B cell (primary cell): ENCODE results near the gene ZNF575. TPM values are rescaled to one million over a fixed set of nuclear protein-coding genes. Genes with fewer than 3 reads are reported as not detected.
A peak's percentile ranks its signal among the peaks of the same experiment; 100 is the strongest.

Source experiments
- ATAC-seq: fragments of 200-7000 bp; cut with Tn5 transposase; one replicate; pipeline ENCODE4 v1.10.0; 2021; ENCODE audit warnings: low read depth, mild to moderate bottlenecking, moderate number of reproducible peaks, moderate library complexity
- CTCF ChIA-PET: fragments of 350-600 bp; sonication (Branson Sonifier 250); formaldehyde crosslinking; loops from one replicate; lab custom pipeline; 2021; ENCODE audit warnings: antibody characterized with exemption, inconsistent platforms; lab: Charles Lee
- POLR2A ChIA-PET: fragments of 350-600 bp; sonication (Branson Sonifier 250); formaldehyde crosslinking; loops from one replicate; lab custom pipeline; 2021; ENCODE audit warnings: antibody characterized with exemption; lab: Charles Lee
- DNase-seq: peaks from one replicate; pipeline ENCODE4 v3.0.0; 2013
- H2AFZ ChIP-seq: 2 replicates; pipeline ENCODE4 v1.6.1; 2012; ENCODE audit warnings: mild to moderate bottlenecking, low read depth, low read length; ENCODE audit not compliant: insufficient read depth, poor library complexity, severe bottlenecking
- H3K27ac ChIP-seq, 2 donors: 1 replicate in 1 of 2; 2 replicates in 1 of 2; pipeline ENCODE4 v1.5.1; 2012 to 2013; ENCODE audit warnings: low read length in 2 of 2, mild to moderate bottlenecking in 2 of 2, moderate library complexity in 1 of 2
- H3K27me3 ChIP-seq, 4 experiments: fragments of 200-600 bp in 1 of 4; sonication (generic) in 1 of 4; replicated peaks in 1 of 4; 1 replicate in 2 of 4; 2 replicates in 2 of 4; pipeline versions ENCODE4 v1.6.1 to v1.7.0; 2013 to 2016; ENCODE audit warnings: low read length in 3 of 4, mild to moderate bottlenecking in 2 of 4, mixed read lengths in 1 of 4, moderate library complexity in 1 of 4; ENCODE audit not compliant: insufficient read depth in 4 of 4, control insufficient read depth in 3 of 4; ENCODE audit errors: control extremely low read depth in 1 of 4
- H3K36me3 ChIP-seq, 2 experiments: replicated peaks in 1 of 2; 1 replicate in 1 of 2; 2 replicates in 1 of 2; pipeline versions ENCODE4 v1.6.1 to v1.7.1; 2013; ENCODE audit warnings: low read length in 1 of 2; ENCODE audit not compliant: insufficient read depth in 2 of 2, control insufficient read depth in 1 of 2; ENCODE audit errors: control extremely low read depth in 1 of 2, extremely low read depth in 1 of 2
- H3K4me1 ChIP-seq, 2 donors: fragments of 200-600 bp in 1 of 2; sonication (generic) in 1 of 2; 1 replicate in 1 of 2; 2 replicates in 1 of 2; pipeline versions ENCODE4 v1.5.1 to v1.6.1; 2013 to 2017; ENCODE audit warnings: low read length in 2 of 2; ENCODE audit not compliant: control insufficient read depth in 2 of 2, insufficient read depth in 2 of 2
- H3K4me2 ChIP-seq: replicated peaks from 2 replicates; pipeline ENCODE3; 2012; ENCODE audit warnings: mild to moderate bottlenecking, low read depth, low read length; ENCODE audit not compliant: poor library complexity, severe bottlenecking
- H3K4me3 ChIP-seq, 5 experiments: fragments of 200-600 bp in 1 of 5; sonication (generic) in 1 of 5; 1 replicate in 3 of 5; 2 replicates in 2 of 5; pipeline versions ENCODE4 v1.5.1 to v1.7.0; 2011 to 2016; ENCODE audit warnings: low read length in 4 of 5, mild to moderate bottlenecking in 4 of 5, low read depth in 2 of 5, control low read depth in 1 of 5, moderate library complexity in 1 of 5; ENCODE audit not compliant: insufficient read depth in 1 of 5; ENCODE audit errors: control extremely low read depth in 1 of 5, extremely low read depth in 1 of 5
- H3K79me2 ChIP-seq: fragments of 200-600 bp; sonication (generic); one replicate; pipeline ENCODE4 v1.6.0; 2016; ENCODE audit warnings: low read length; ENCODE audit not compliant: control insufficient read depth, insufficient read depth
- H3K9ac ChIP-seq: fragments of 200-600 bp; sonication (generic); 2 replicates; pipeline ENCODE4 v1.6.1; 2017; ENCODE audit warnings: mild to moderate bottlenecking, low read length, moderate library complexity
- H3K9me3 ChIP-seq, 3 donors: one replicate each; pipeline versions ENCODE4 v1.6.1 to v1.7.1; 2013; ENCODE audit warnings: low read length in 2 of 3; ENCODE audit not compliant: control insufficient read depth in 2 of 3, insufficient read depth in 1 of 3; ENCODE audit errors: control extremely low read depth in 1 of 3
- H4K20me1 ChIP-seq: 2 replicates; pipeline ENCODE4 v1.6.0; 2012; ENCODE audit warnings: mild to moderate bottlenecking, low read length; ENCODE audit not compliant: insufficient read depth, control insufficient read depth, poor library complexity, severe bottlenecking
- H3K27ac Mint-ChIP-seq: one replicate; pipeline ENCODE4 v1.8.0; 2021; ENCODE audit warnings: mixed read lengths
- H3K27me3 Mint-ChIP-seq: one replicate; pipeline ENCODE4 v1.8.0; 2021; ENCODE audit warnings: mixed read lengths
- H3K4me1 Mint-ChIP-seq: one replicate; pipeline ENCODE4 v1.8.0; 2021; ENCODE audit warnings: mixed read lengths
- H3K4me3 Mint-ChIP-seq: one replicate; pipeline ENCODE4 v1.8.0; 2021; ENCODE audit warnings: mixed read lengths
- H3K9me3 Mint-ChIP-seq: one replicate; pipeline ENCODE4 v1.8.0; 2022; ENCODE audit warnings: mixed read lengths; ENCODE audit not compliant: insufficient read depth
- CTCF ChIP-seq: fragments of 200-600 bp; IDR thresholded peaks from one replicate; pipeline ENCODE4 v1.8.0; 2022; ENCODE audit warnings: antibody characterized with exemption, mild to moderate bottlenecking
- EZH2 ChIP-seq: IDR thresholded peaks from 2 replicates; pipeline ENCODE4 v1.6.1; 2012; ENCODE audit warnings: borderline replicate concordance, low read depth, mild to moderate bottlenecking, moderate library complexity, low read length; ENCODE audit not compliant: insufficient read depth, poor library complexity, severe bottlenecking
- WGBS: methylation state at CpG from one replicate; pipeline ENCODE4 v1.1.5; 2013; ENCODE audit warnings: missing lambda C conversion rate; ENCODE audit not compliant: insufficient coverage; 5-methylcytosine and 5-hydroxymethylcytosine counted together
- intact Hi-C: fragments of 100-400 bp; cut with micrococcal nuclease; formaldehyde crosslinking; loops from one replicate; pipeline ENCODE4 v1.10.0; 2022
- polyA plus RNA-seq: library from polyadenylated mRNA; depleted of rRNA; stranded (reverse); fragments of >200 nt; gene quantifications from 2 replicates; pipeline ENCODE4 v1.2.3, GENCODE V29; 2012
- total RNA-seq, 2 donors: library from RNA; stranded (reverse); fragments of 120-200 nt in 1 of 2; gene quantifications; 1 replicate in 1 of 2; 2 replicates in 1 of 2; pipeline versions ENCODE4 v1.2.3 to v1.2.4, GENCODE V29; 2013 to 2022

ZNF575 gene
- total and polyA plus RNA-seq, 2 donors (not counting 1 experiment from before 2014, with no cell fraction given), result 2.3 to 4.0 TPM

DNA sequence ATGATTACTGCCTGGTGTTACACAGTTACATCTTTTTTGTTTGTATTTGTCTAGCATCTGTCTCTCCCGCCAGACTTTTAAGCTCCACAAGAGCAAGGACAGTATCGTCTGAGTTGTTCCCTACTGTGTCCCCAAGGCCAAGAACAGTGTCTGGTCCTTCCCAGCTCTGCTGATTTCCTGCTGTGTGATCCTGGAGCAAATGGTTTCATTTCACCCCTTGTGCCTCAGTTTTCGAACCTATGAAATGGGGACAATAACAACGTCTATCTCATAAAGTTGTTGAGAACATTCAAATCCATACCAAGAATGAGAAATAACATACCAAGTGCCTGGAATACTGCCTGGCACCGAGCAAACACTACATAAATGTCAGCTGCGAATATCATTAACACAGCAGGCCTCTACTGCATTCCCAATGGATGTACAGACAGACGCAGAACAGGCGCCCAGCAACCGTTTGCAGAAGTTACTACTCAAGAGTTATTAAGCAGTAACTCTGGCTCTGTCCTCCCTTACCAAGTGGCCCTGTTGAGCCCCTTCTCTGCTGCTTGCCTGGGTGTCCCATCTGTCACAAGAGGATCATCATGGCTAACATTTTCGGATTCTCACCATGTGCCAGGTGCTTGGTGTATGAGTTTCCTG lies 30.9 kb downstream of the ZNF575 start:
- Histone ChIP-seq H2AFZ (no peak overlapping the region), H3K27ac (peak overlapping the region; percentile 92), H3K4me3 (no peak overlapping the region), H4K20me1 (no peaks in the 10 kb centered on the region), H3K4me2 (peak overlapping the region; percentile 25), H3K9me3 (peaks cover 0 to 11% (median 0%) of the 10 kb centered on the region in 3 donors), H3K9ac (no peak overlapping the region), H3K4me1 (peaks cover 42 to 52% of the 10 kb centered on the region in 2 donors), H3K27me3 (no peaks in the 10 kb centered on the region), H3K79me2 (peaks cover 17% of the 10 kb centered on the region), H3K36me3 (peaks cover 3% of the 10 kb centered on the region in 2 experiments)
- TF ChIP-seq CTCF, result no peak
- no peak for TF ChIP-seq EZH2
- POLR2A ChIA-PET, result interaction anchor here (0.6 to 1.0 kb wide), 2 partner anchors 29 to 31 kb away, joined by 3 to 5 read pairs; partner anchors contain the start of gene ZNF575
- H3K4me3 Mint-ChIP-seq, result peak overlapping the region; percentile 9
- no peak for ATAC-seq
- H3K27ac Mint-ChIP-seq, result peak overlapping the region; percentile 99
- DNase-seq, result no peak
- no peaks in the 10 kb centered on the region for H3K27me3 Mint-ChIP-seq
- WGBS, result 80% methylated on average over 10 of the region's 10 CpGs
- intact Hi-C loops, result loop anchor here (1.0 to 2.0 kb wide), 2 partner anchors 11 to 31 kb away; partner anchors contain the start of genes PINLYP, XRCC1 and ZNF575
- H3K4me1 Mint-ChIP-seq, result peaks cover 56% of the 10 kb centered on the region
- CTCF ChIA-PET, result interaction anchor here (0.9 to 2.2 kb wide), 3 partner anchors 9 to 221 kb away, joined by 3 to 8 read pairs (median 6); no protein-coding TSS in a partner anchor
- no peaks in the 10 kb centered on the region for H3K9me3 Mint-ChIP-seq

DNA sequence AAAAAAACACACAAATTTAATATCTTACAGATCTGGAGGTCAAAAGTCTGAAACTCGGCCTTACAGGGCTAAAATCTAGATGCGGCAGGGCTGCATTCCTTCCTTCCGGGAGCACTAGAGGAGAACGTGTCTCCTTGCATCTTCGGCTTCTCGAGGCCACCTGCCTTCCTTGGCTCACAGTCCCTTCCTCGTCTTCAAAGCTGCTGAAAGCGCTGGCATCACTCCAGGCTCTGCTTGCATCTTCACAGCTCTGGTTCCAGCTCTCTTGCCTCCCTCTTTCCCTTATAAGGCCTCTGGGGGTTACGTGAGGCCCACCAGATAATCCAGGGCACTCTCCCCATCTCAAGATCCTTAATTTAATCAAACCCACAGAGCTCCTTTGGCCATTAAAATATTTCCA lies 31.8 kb downstream of the ZNF575 start:
- Mint-ChIP-seq H3K4me1 (peaks cover 55% of the 10 kb centered on the region), H3K4me3 (peak overlapping the region; percentile 24), H3K9me3 (no peaks in the 10 kb centered on the region), H3K27ac (peak overlapping the region; percentile 99), H3K27me3 (no peaks in the 10 kb centered on the region)
- Histone ChIP-seq H4K20me1 (no peaks in the 10 kb centered on the region), H3K4me2 (peak overlapping the region; percentile 6), H3K9ac (no peak overlapping the region), H3K27me3 (no peaks in the 10 kb centered on the region), H3K4me3 (no peak overlapping the region), H2AFZ (peak overlapping the region; percentile 38), H3K27ac (peak overlapping the region; percentile 64 to 92), H3K9me3 (peaks cover 0 to 11% (median 0%) of the 10 kb centered on the region in 3 donors), H3K79me2 (peaks cover 15% of the 10 kb centered on the region), H3K36me3 (peaks cover 2 to 3% of the 10 kb centered on the region in 2 experiments), H3K4me1 (peaks cover 42 to 52% of the 10 kb centered on the region in 2 donors)
- ChIA-PET CTCF (interaction anchor here (2.2 kb wide), 2 partner anchors 10 to 30 kb away, joined by 8 to 9 read pairs; no protein-coding TSS in a partner anchor), POLR2A (no interaction called here)
- DNase-seq (no peak), ATAC-seq (no peak)
- TF ChIP-seq EZH2 (no peak), CTCF (no peak)
- WGBS, result 23% methylated on average over 9 of the region's 9 CpGs
- intact Hi-C loops, result no loop called here
